H1 (cell line): Measurements from ENCODE around the gene GRIA4. TPM values are rescaled to one million over a fixed set of nuclear protein-coding genes. Genes with fewer than 3 reads are reported as not detected.

Experiments used
- CTCF ChIA-PET: fragments of 300-600 bp; sonication (Branson Sonifier 250); formaldehyde crosslinking; loops from one replicate; lab custom pipeline; 2021; ENCODE audit not compliant: partially characterized antibody; lab: Charles Lee
- POLR2A ChIA-PET: fragments of 300-600 bp; sonication (Branson Sonifier 250); formaldehyde crosslinking; loops from one replicate; lab custom pipeline; 2021; ENCODE audit warnings: inconsistent platforms; ENCODE audit not compliant: partially characterized antibody; lab: Charles Lee
- DNase-seq, 2 experiments: peaks; one replicate each; pipeline versions ENCODE4 v3.0.0 to v3.0.0-alpha.2; 2010 to 2022; ENCODE audit warnings: low spot score in 2 of 2, low read depth in 1 of 2, mixed read lengths in 1 of 2
- FAIRE-seq: peaks from 2 replicates; lab custom pipeline; 2011; peaks lifted over from hg19 to GRCh38; lab: Jason Lieb, UNC
- H2AFZ ChIP-seq: 2 replicates; pipeline ENCODE4 v1.8.1; 2012; ENCODE audit warnings: low read length, inconsistent platforms
- H2AK5ac ChIP-seq: 2 replicates; pipeline ENCODE4 v1.6.1; 2013; ENCODE audit warnings: low read depth, low read length
- H2BK120ac ChIP-seq: replicated peaks from 2 replicates; pipeline ENCODE3; 2013; ENCODE audit warnings: low read depth, low read length, inconsistent platforms
- H2BK12ac ChIP-seq: 2 replicates; pipeline ENCODE4 v1.6.1; 2013; ENCODE audit warnings: low read depth, low read length
- H2BK15ac ChIP-seq: 2 replicates; pipeline ENCODE4 v1.6.1; 2013; ENCODE audit warnings: low read length
- H2BK20ac ChIP-seq: 2 replicates; pipeline ENCODE4 v1.6.1; 2013; ENCODE audit warnings: low read length
- H2BK5ac ChIP-seq: 2 replicates; pipeline ENCODE4 v1.6.1; 2013; ENCODE audit warnings: low read depth, low read length
- H3K14ac ChIP-seq: 2 replicates; pipeline ENCODE4 v1.6.1; 2013; ENCODE audit warnings: inconsistent platforms; ENCODE audit not compliant: insufficient read length
- H3K18ac ChIP-seq: 2 replicates; pipeline ENCODE4 v1.6.1; 2013; ENCODE audit warnings: low read length; ENCODE audit errors: extremely low read depth
- H3K23ac ChIP-seq: 2 replicates; pipeline ENCODE4 v1.6.1; 2013; ENCODE audit warnings: inconsistent platforms; ENCODE audit not compliant: insufficient read length
- H3K23me2 ChIP-seq: 2 replicates; pipeline ENCODE4 v1.6.1; 2013; ENCODE audit warnings: low read depth, low read length
- H3K27ac ChIP-seq: 2 replicates; pipeline ENCODE4 v1.6.1; 2011; ENCODE audit warnings: low read depth, low read length, inconsistent platforms
- H3K27me3 ChIP-seq, 4 experiments: replicated peaks in 1 of 4; 1 replicate in 1 of 4; 2 replicates in 3 of 4; pipeline versions ENCODE4 v1.6.1 to v1.8.1; 2011 to 2013; ENCODE audit warnings: low read length in 3 of 4, mild to moderate bottlenecking in 3 of 4, inconsistent platforms in 2 of 4, mixed read lengths in 2 of 4, moderate library complexity in 1 of 4; ENCODE audit not compliant: control insufficient read depth in 3 of 4, insufficient read depth in 3 of 4; ENCODE audit errors: extremely low read depth in 1 of 4
- H3K36me3 ChIP-seq, 4 experiments: 2 replicates each; pipeline versions ENCODE4 v1.6.1 to v1.8.1; 2011 to 2013; ENCODE audit warnings: mild to moderate bottlenecking in 4 of 4, low read length in 3 of 4, moderate library complexity in 2 of 4, control low read depth in 1 of 4, inconsistent platforms in 1 of 4; ENCODE audit not compliant: insufficient read depth in 4 of 4, control insufficient read depth in 2 of 4
- H3K4ac ChIP-seq: replicated peaks from 2 replicates; pipeline ENCODE3; 2013; ENCODE audit warnings: low read length, low read depth, mixed read lengths, inconsistent platforms; ENCODE audit not compliant: insufficient read length
- H3K4me1 ChIP-seq, 4 experiments: replicated peaks in 1 of 4; 1 replicate in 1 of 4; 2 replicates in 3 of 4; pipeline versions ENCODE4 v1.6.1 to v1.8.1; 2011 to 2013; ENCODE audit warnings: low read length in 3 of 4, inconsistent platforms in 2 of 4, mixed read lengths in 1 of 4; ENCODE audit not compliant: insufficient read depth in 4 of 4, control insufficient read depth in 3 of 4
- H3K4me2 ChIP-seq, 2 experiments: 2 replicates each; pipeline versions ENCODE4 v1.6.1 to v1.8.1; 2011 to 2013; ENCODE audit warnings: low read depth in 2 of 2, low read length in 2 of 2, control low read depth in 1 of 2, inconsistent platforms in 1 of 2, mild to moderate bottlenecking in 1 of 2; ENCODE audit not compliant: insufficient read depth in 1 of 2
- H3K4me3 ChIP-seq, 4 experiments: fragments of 200-600, 300-600 bp in 1 of 4; sonication (generic), shearing (Covaris generic), sonication (Bioruptor Twin) in 1 of 4; 2 replicates each; pipeline versions ENCODE4 v1.5.1 to v1.8.1; 2011 to 2016; ENCODE audit warnings: low read length in 4 of 4, low read depth in 3 of 4, control low read depth in 2 of 4, inconsistent platforms in 2 of 4, mild to moderate bottlenecking in 2 of 4, mixed read lengths in 1 of 4, moderate library complexity in 1 of 4; ENCODE audit not compliant: insufficient read depth in 2 of 4; ENCODE audit errors: extremely low read depth in 1 of 4
- H3K56ac ChIP-seq: replicated peaks from 2 replicates; pipeline ENCODE3; 2013; ENCODE audit warnings: low read depth, mild to moderate bottlenecking, mixed read lengths, low read length, inconsistent platforms; ENCODE audit not compliant: insufficient read length
- H3K79me1 ChIP-seq: 2 replicates; pipeline ENCODE4 v1.6.1; 2013; ENCODE audit warnings: low read depth, low read length, control low read depth
- H3K79me2 ChIP-seq, 2 experiments: 2 replicates each; pipeline versions ENCODE4 v1.6.1 to v1.8.1; 2012 to 2013; ENCODE audit warnings: low read length in 2 of 2, mild to moderate bottlenecking in 2 of 2, inconsistent platforms in 1 of 2; ENCODE audit not compliant: insufficient read depth in 2 of 2, control insufficient read depth in 1 of 2
- H3K9ac ChIP-seq, 4 experiments: replicated peaks in 1 of 4; 1 replicate in 1 of 4; 2 replicates in 3 of 4; pipeline versions ENCODE4 v1.6.1 to v1.8.1; 2011 to 2013; ENCODE audit warnings: low read depth in 3 of 4, low read length in 3 of 4, control low read depth in 2 of 4, mild to moderate bottlenecking in 2 of 4, moderate library complexity in 2 of 4, inconsistent platforms in 1 of 4; ENCODE audit errors: extremely low read depth in 1 of 4
- H3K9me3 ChIP-seq, 2 experiments: 2 replicates each; pipeline versions ENCODE4 v1.6.1 to v1.8.1; 2012 to 2013; ENCODE audit warnings: mild to moderate bottlenecking in 2 of 2, moderate library complexity in 2 of 2, control low read depth in 1 of 2, inconsistent platforms in 1 of 2, low read depth in 1 of 2, low read length in 1 of 2, mixed read lengths in 1 of 2; ENCODE audit not compliant: insufficient read depth in 2 of 2
- H4K20me1 ChIP-seq, 2 experiments: replicated peaks in 1 of 2; 2 replicates each; pipeline versions ENCODE3 to v1.8.1; 2011 to 2013; ENCODE audit warnings: inconsistent platforms in 2 of 2, low read length in 2 of 2, mild to moderate bottlenecking in 1 of 2; ENCODE audit not compliant: insufficient read depth in 2 of 2, control insufficient read depth in 1 of 2
- H4K5ac ChIP-seq: 2 replicates; pipeline ENCODE4 v1.6.1; 2013; ENCODE audit warnings: low read length, low read depth, mixed read lengths, inconsistent platforms; ENCODE audit not compliant: insufficient read length
- H4K8ac ChIP-seq: 2 replicates; pipeline ENCODE4 v1.8.0; 2013; ENCODE audit warnings: mild to moderate bottlenecking, moderate library complexity, low read length, inconsistent platforms; ENCODE audit not compliant: insufficient read depth; ENCODE audit errors: extremely low read depth
- H4K91ac ChIP-seq: replicated peaks from 2 replicates; pipeline ENCODE3; 2013; ENCODE audit warnings: low read length, mixed read lengths, inconsistent platforms; ENCODE audit not compliant: insufficient read length
- ASH2L ChIP-seq: fragments of 200-600, 300-600 bp; sonication (generic); IDR thresholded peaks from one replicate; pipeline ENCODE4 v1.7.1; 2017; ENCODE audit warnings: low read length
- CBX5 ChIP-seq: fragments of 300-800, 300-1000 bp; sonication (generic); IDR thresholded peaks from 2 replicates; pipeline ENCODE4 v1.7.1; 2016; ENCODE audit warnings: antibody characterized with exemption, low read length, low read depth
- CEBPB ChIP-seq: IDR thresholded peaks from 2 replicates; pipeline ENCODE4 v1.6.1; 2012; ENCODE audit warnings: low read depth, low read length
- CHD1 ChIP-seq: IDR thresholded peaks from 2 replicates; pipeline ENCODE4 v1.6.1; 2012; ENCODE audit warnings: low read depth, low read length, improper control_type of control experiment
- CTBP2 ChIP-seq: IDR thresholded peaks from 2 replicates; pipeline ENCODE4 v1.7.0; 2011; ENCODE audit warnings: borderline replicate concordance, mild to moderate bottlenecking, moderate library complexity, mixed read lengths, low read length; ENCODE audit not compliant: insufficient read depth, insufficient read length
- HDAC6 ChIP-seq: IDR thresholded peaks from one replicate; pipeline ENCODE4 v1.7.1; 2012; ENCODE audit warnings: low read depth, mild to moderate bottlenecking, inconsistent platforms, low read length, moderate library complexity
- KDM4A ChIP-seq: IDR thresholded peaks from one replicate; pipeline ENCODE4 v1.7.1; 2012; ENCODE audit warnings: low read depth, mild to moderate bottlenecking, moderate library complexity, low read length, inconsistent platforms; ENCODE audit not compliant: severe bottlenecking
- SIN3A ChIP-seq, 2 experiments: IDR thresholded peaks in 1 of 2; conservative IDR thresholded peaks in 1 of 2; 2 replicates each; pipeline ENCODE4 v1.6.1; 2011 to 2012; ENCODE audit warnings: low read length in 2 of 2, improper control_type of control experiment in 1 of 2, low read depth in 1 of 2, mild to moderate bottlenecking in 1 of 2
- SIRT6 ChIP-seq: IDR thresholded peaks from one replicate; pipeline ENCODE4 v1.7.1; 2012; ENCODE audit warnings: low read length, inconsistent platforms
- SP4 ChIP-seq: IDR thresholded peaks from 2 replicates; pipeline ENCODE4 v1.6.1; 2012; ENCODE audit warnings: low read length, inconsistent platforms
- SRF ChIP-seq: IDR thresholded peaks from 2 replicates; pipeline ENCODE4 v1.6.1; 2011; ENCODE audit warnings: mild to moderate bottlenecking, low read depth, low read length, moderate library complexity
- WGBS, 2 experiments: shearing (Covaris generic) in 1 of 2; methylation state at CpG; one replicate each; pipeline versions ENCODE4 v1.1.6 to v1.1.7; 2013 to 2015; ENCODE audit warnings: low lambda C conversion rate in 2 of 2, mixed read lengths in 2 of 2, inconsistent platforms in 1 of 2, low coverage in 1 of 2, missing lambda C conversion rate in 1 of 2; ENCODE audit not compliant: insufficient replicate concordance in 2 of 2, insufficient coverage in 1 of 2, insufficient read length in 1 of 2; ENCODE audit errors: extremely low coverage in 1 of 2, missing lambda C conversion rate in 1 of 2; 5-methylcytosine and 5-hydroxymethylcytosine counted together
- polyA plus RNA-seq, 7 experiments: library from polyadenylated mRNA; depleted of rRNA in 3 of 7; stranded (reverse) in 5 of 7; unstranded in 2 of 7; fragments of >200 nt in 5 of 7; fragments of 200-250 nt in 2 of 7; gene quantifications; 1 replicate in 5 of 7; 2 replicates in 1 of 7; 4 replicates in 1 of 7; pipeline versions ENCODE4 v1.2.1 to v1.2.3, GENCODE V29; 2011 to 2013; ENCODE audit warnings: missing spikeins in 2 of 7, mixed read lengths in 2 of 7
- total RNA-seq: library from RNA; stranded (reverse); fragmentation: NEBNext Ultra II Directional; extraction: Animal tissue kit (Norgen Biotek cat#: 25700); gene quantifications from 2 replicates; pipeline ENCODE4 v1.2.1, GENCODE V29; 2021
- TF ChIP-seq, protein P1 (sequence below), 3 experiments: IDR thresholded peaks; 1 replicate in 2 of 3; 2 replicates in 1 of 3; pipeline versions ENCODE4 v1.5.1 to v1.6.1; 2011; ENCODE audit warnings: low read length in 3 of 3, mild to moderate bottlenecking in 3 of 3, inconsistent platforms in 2 of 3, low read depth in 1 of 3, moderate library complexity in 1 of 3; ENCODE audit not compliant: insufficient read depth in 1 of 3; ENCODE audit errors: control extremely low read depth in 1 of 3

GRIA4 gene
- total and polyA plus RNA-seq, 2 of the 8 experiments (the other 6 are each of a cell fraction or from before 2014, with no cell fraction given): 12.5 to 21.8 TPM

DNA sequence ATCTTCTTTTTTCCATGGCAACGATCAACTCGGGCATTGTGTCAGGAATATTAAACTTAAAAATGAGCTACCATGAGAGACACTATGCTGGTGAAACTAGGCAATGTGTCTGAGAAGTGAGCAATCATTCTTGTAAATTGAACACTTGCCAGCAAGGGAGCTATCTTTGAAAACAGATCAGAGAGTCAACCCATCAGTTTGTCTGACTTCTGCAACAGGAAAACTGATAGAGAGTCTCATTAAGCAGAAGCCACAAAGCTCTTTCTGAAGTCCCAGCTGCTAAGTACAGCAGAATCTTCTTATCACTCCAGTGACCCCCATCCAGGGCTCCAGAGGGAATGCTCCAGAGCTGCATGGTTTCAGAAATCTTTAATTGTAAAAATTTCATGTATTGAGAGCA, 297.4 kb downstream of the GRIA4 start:
- no peak overlapping the region for H3K14ac ChIP-seq
- H3K23ac ChIP-seq: no peak overlapping the region
- no peaks in the 10 kb centered on the region for H3K79me1 ChIP-seq
- no peak overlapping the region for H3K4ac ChIP-seq
- no peak overlapping the region for H3K9ac ChIP-seq
- no peaks in the 10 kb centered on the region for H3K9me3 ChIP-seq
- ChIA-PET CTCF (interaction anchor here (0.7 kb wide), 1 partner anchor 13 kb away, joined by 3 read pairs; no protein-coding TSS in a partner anchor), POLR2A (no interaction called here)
- FAIRE-seq (no peak), DNase-seq (no peak)
- no peaks in the 10 kb centered on the region for H3K36me3 ChIP-seq
- H4K20me1 ChIP-seq: no peaks in the 10 kb centered on the region
- no peak overlapping the region for H2AK5ac ChIP-seq
- no peak overlapping the region for H4K91ac ChIP-seq
- H4K8ac ChIP-seq: no peak overlapping the region
- H2AFZ ChIP-seq: no peak overlapping the region
- H2BK20ac ChIP-seq: no peak overlapping the region
- H2BK5ac ChIP-seq: no peak overlapping the region
- no peak overlapping the region for H2BK120ac ChIP-seq
- no peak overlapping the region for H3K56ac ChIP-seq
- no peaks in the 10 kb centered on the region for H3K79me2 ChIP-seq
- H2BK12ac ChIP-seq: no peak overlapping the region
- H3K4me2 ChIP-seq: no peak overlapping the region
- H3K4me3 ChIP-seq: no peak overlapping the region
- H4K5ac ChIP-seq: no peak overlapping the region
- WGBS, 2 experiments: 81% methylated on average over 2 of the region's 2 CpGs; no CpG with 5 or more reads in 1 of the 2 experiments
- no peak overlapping the region for H3K18ac ChIP-seq
- H2BK15ac ChIP-seq: no peak overlapping the region
- H3K27ac ChIP-seq: no peak overlapping the region
- peaks cover 0 to 1% (median 0%) of the 10 kb centered on the region in 4 experiments; a peak in 1 of 7 replicates for H3K27me3 ChIP-seq
- no peaks in the 10 kb centered on the region for H3K23me2 ChIP-seq
- H3K4me1 ChIP-seq: peaks cover 0 to 2% (median 0%) of the 10 kb centered on the region in 4 experiments; a peak in 1 of 7 replicates
- no peak for TF ChIP-seq SIN3A (conservative IDR thresholded peaks at IDR 0.05 in 1 of 2, IDR thresholded peaks at IDR 0.05 in 1 of 2; ENCODE audit: low read depth in 1 of 2, low read length in 2 of 2)
- no peak for TF ChIP-seq CEBPB
- no peak for TF ChIP-seq CBX5
- no peak for TF ChIP-seq SP4
- no peak for TF ChIP-seq HDAC6
- TF ChIP-seq KDM4A: no peak
- TF ChIP-seq CHD1: no peak
- no peak for TF ChIP-seq SRF
- TF ChIP-seq CTBP2: no peak
- TF ChIP-seq SIRT6: no peak
- TF ChIP-seq, protein P1, sequence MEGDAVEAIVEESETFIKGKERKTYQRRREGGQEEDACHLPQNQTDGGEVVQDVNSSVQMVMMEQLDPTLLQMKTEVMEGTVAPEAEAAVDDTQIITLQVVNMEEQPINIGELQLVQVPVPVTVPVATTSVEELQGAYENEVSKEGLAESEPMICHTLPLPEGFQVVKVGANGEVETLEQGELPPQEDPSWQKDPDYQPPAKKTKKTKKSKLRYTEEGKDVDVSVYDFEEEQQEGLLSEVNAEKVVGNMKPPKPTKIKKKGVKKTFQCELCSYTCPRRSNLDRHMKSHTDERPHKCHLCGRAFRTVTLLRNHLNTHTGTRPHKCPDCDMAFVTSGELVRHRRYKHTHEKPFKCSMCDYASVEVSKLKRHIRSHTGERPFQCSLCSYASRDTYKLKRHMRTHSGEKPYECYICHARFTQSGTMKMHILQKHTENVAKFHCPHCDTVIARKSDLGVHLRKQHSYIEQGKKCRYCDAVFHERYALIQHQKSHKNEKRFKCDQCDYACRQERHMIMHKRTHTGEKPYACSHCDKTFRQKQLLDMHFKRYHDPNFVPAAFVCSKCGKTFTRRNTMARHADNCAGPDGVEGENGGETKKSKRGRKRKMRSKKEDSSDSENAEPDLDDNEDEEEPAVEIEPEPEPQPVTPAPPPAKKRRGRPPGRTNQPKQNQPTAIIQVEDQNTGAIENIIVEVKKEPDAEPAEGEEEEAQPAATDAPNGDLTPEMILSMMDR (IDR thresholded peaks at IDR 0.05; ENCODE audit: control extremely low read depth in 1 of 3, insufficient read depth in 1 of 3, low read depth in 1 of 3, low read length in 3 of 3): no peak
- TF ChIP-seq ASH2L: no peak
